ENCODE data around the gene ATP10B. TPM values are rescaled to one million over a fixed set of nuclear protein-coding genes. Genes with fewer than 3 reads are reported as not detected.

Gene ATP10B
- total RNA-seq, 1 experiment from 2014 or later, result not detected

GRCh38 chr5:160523502-160524163 lies 328.4 kb downstream of the ATP10B start:
- no peaks in the 10 kb centered on the region for H3K36me3 ChIP-seq
- H3K9me3 ChIP-seq (replicated peaks), result no peaks in the 10 kb centered on the region
- H3K27me3 ChIP-seq (replicated peaks), result peaks cover 6% of the 10 kb centered on the region; the same call in 1 of the 2 replicates
- no peak overlapping the region for H3K27ac ChIP-seq
- no peak overlapping the region for H3K4me3 ChIP-seq
- no peaks in the 10 kb centered on the region for H3K4me1 ChIP-seq (replicated peaks)
- no peak for DNase-seq (ENCODE audit: low read depth in 1 of 2, low spot score in 2 of 2)

- Histone ChIP-seq H3K9me3 (replicated peaks) (no peaks in the 10 kb centered on the region), H3K4me1 (replicated peaks) (no peaks in the 10 kb centered on the region), H3K36me3 (no peaks in the 10 kb centered on the region), H3K4me3 (no peak overlapping the region), H3K27me3 (replicated peaks) (no peaks in the 10 kb centered on the region; the same call in 1 of the 2 replicates), H3K27ac (no peak overlapping the region)
- DNase-seq (ENCODE audit: low read depth in 1 of 2, low spot score in 2 of 2), result no peak
Observed at GRCh38 chr5:160521392-160521663, 330.7 kb downstream of the ATP10B start.

DNA sequence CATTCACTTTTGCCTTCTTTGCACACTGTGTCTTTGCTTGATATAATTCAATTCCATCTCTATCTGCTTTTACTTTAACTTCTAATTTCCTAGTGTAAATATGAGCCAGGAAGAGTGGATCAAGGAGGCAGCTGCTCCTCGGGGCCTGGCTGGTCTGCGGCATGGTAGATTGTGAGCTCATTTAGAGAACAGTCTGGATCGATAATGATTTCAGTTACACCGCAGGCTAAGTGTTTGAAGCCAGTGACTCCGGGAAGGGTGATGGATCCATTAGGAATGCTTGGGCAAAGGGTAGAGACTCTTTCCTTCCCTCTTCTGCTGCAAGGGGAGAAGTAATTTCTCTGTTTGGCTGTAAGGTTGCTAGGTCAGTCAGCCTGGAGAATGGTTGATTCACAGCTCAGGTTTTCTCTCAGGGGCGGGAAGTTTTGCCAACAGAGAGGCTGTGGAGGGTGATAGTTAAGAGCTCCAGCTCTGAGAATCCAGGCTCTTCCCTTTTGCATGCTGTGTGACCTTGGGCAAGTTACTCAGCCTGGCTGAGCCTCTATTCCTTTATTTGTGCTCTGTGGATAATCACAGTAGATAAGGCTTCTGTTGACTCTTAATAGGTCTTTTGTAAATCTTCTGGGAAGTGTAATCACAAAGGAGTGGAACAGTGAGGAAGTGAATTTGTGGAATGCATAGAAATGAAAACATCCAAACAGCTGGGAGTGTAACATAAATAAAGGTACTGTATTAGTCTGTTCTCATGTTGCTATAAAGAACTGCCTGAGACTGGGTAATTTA lies 331.2 kb downstream of the ATP10B start:
- H3K4me1 ChIP-seq (replicated peaks), result no peaks in the 10 kb centered on the region
- H3K27ac ChIP-seq, result no peak overlapping the region
- no peaks in the 10 kb centered on the region for H3K9me3 ChIP-seq (replicated peaks)
- no peak overlapping the region for H3K4me3 ChIP-seq
- no peaks in the 10 kb centered on the region; the same call in 1 of the 2 replicates for H3K27me3 ChIP-seq (replicated peaks)
- no peaks in the 10 kb centered on the region for H3K36me3 ChIP-seq
- DNase-seq (ENCODE audit: low read depth in 1 of 2, low spot score in 2 of 2), result no peak

DNA sequence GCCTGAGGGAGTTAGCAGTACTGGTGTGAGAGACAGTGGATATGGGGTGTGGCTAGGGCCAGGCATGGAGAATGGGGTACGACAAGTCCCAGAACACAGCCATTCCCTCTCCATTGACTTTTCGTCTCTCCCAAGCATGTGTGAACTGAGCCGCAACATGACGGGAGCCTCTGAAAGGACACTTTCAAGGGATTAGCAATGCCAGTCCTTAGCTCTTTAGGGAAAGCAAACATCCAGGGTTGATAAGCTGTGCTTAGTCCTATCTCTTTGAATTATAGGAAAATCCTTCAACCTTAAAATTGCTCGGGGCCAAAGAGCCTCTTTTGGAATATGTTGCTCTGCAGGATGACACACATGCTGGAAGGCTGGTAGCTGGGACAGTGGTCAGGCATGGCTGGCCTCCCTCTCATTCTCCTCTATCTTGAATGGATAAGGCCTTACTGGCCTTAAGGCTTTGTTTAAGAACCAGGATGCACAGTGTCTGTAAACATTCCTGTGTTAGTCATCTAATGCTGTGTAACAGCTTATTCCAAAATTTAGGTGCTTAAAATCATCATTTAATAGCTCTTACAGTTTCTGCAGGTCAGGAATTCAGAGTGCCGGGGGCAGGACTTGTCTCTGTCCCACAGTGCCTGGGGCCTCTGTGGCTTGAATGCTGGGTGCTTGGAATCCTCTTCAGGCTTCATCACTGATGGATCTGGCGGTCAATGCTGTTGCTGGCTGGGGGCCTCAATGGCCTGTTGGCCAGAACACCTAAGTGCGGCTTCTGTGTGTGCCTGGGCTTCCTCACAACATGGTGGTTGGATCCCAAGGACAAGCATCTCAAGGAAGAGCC lies 335.1 kb downstream of the ATP10B start:
- DNase-seq (ENCODE audit: low read depth in 1 of 2, low spot score in 2 of 2), result no peak
- H3K9me3 ChIP-seq (replicated peaks), result no peaks in the 10 kb centered on the region
- H3K36me3 ChIP-seq, result no peaks in the 10 kb centered on the region
- no peaks in the 10 kb centered on the region for H3K4me1 ChIP-seq (replicated peaks)
- no peak overlapping the region for H3K4me3 ChIP-seq
- H3K27ac ChIP-seq, result no peak overlapping the region
- no peaks in the 10 kb centered on the region; the same call in 1 of the 2 replicates for H3K27me3 ChIP-seq (replicated peaks)

- no peak overlapping the region for H3K4me3 ChIP-seq
- no peaks in the 10 kb centered on the region for H3K9me3 ChIP-seq (replicated peaks)
- no peaks in the 10 kb centered on the region for H3K36me3 ChIP-seq
- no peaks in the 10 kb centered on the region; the same call in 1 of the 2 replicates for H3K27me3 ChIP-seq (replicated peaks)
- DNase-seq (ENCODE audit: low read depth in 1 of 2, low spot score in 2 of 2), result no peak
- no peak overlapping the region for H3K27ac ChIP-seq
- no peaks in the 10 kb centered on the region for H3K4me1 ChIP-seq (replicated peaks)
Observed at GRCh38 chr5:160514866-160515265, 337.1 kb downstream of the ATP10B start.

- no peaks in the 10 kb centered on the region; the same call in 1 of the 2 replicates for H3K27me3 ChIP-seq (replicated peaks)
- no peaks in the 10 kb centered on the region for H3K36me3 ChIP-seq
- no peaks in the 10 kb centered on the region for H3K9me3 ChIP-seq (replicated peaks)
- no peak overlapping the region for H3K27ac ChIP-seq
- H3K4me3 ChIP-seq, result no peak overlapping the region
- DNase-seq (ENCODE audit: low read depth in 1 of 2, low spot score in 2 of 2), result no peak
- no peaks in the 10 kb centered on the region for H3K4me1 ChIP-seq (replicated peaks)
Observed at GRCh38 chr5:160514191-160514590, 337.8 kb downstream of the ATP10B start.

- Histone ChIP-seq H3K27ac (no peak overlapping the region), H3K4me1 (replicated peaks) (no peaks in the 10 kb centered on the region), H3K4me3 (no peak overlapping the region), H3K36me3 (no peaks in the 10 kb centered on the region), H3K9me3 (replicated peaks) (no peaks in the 10 kb centered on the region), H3K27me3 (replicated peaks) (no peaks in the 10 kb centered on the region; the same call in 1 of the 2 replicates)
- no peak for DNase-seq (ENCODE audit: low read depth in 1 of 2, low spot score in 2 of 2)
Observed at GRCh38 chr5:160513485-160513884, 338.5 kb downstream of the ATP10B start.
